Measurements from ENCODE around the gene RALGAPA2. TPM values are rescaled to one million over a fixed set of nuclear protein-coding genes. Genes with fewer than 3 reads are reported as not detected.

Gene RALGAPA2
- total RNA-seq, 4 donors from 2014 or later, result 29.4 to 78.2 (median 43.2) TPM

GRCh38 chr20:20398123-20398522, 314.3 kb downstream of the RALGAPA2 start:
- no peak for TF ChIP-seq CTCF (IDR thresholded peaks at IDR 0.05; ENCODE audit: low read depth)

DNA sequence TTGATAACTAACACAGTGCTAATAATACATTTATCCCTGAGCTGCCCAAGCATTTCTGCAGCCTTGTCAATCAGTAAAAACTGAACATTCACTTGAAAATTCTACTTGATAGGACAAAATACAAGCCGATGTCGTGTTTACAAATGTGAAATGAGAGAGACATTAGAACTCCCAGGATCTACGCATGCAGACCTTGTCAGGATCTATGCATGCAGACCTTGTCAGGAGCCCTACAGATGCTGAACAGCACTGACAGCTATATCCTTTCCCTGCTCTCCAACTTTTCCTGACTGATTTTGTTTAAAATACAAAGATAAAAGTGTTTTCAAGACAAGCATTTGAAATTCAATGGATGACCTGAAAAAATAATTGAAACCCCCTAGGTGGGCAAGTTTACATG, 315.6 kb downstream of the RALGAPA2 start:
- no peak for TF ChIP-seq CTCF (IDR thresholded peaks at IDR 0.05; ENCODE audit: low read depth)

DNA sequence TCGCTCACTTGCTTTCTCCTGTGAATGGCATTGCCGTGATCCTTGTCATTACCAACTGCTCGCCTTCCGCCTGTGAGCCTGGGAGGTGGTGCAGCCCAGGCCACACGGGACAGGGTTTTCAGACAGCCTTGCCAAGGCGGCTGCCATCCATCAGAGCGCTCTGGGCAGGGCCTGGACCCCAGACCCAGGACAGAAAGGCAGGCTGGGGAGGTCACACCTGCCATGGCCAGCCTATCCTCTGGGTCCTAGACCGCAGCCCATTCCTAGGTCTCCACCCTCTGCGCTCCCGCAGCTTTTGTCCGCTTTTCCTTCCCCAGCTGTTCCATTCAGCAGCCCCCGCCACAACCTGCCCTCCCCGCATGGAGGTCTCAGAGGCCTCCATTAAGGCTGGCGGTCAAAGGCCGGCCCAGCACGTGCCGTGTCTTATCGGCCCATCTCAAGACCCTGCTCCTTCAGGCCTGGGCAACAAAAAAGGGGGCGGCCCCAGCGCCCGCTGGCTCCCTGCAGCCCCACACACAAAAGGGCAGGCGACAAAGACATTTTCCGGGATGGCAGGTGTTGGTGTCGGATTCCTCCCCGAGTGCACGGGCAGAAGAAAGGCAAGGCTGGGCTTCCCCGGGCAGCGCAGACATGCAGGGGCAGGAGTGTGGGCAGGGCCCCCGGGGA, 316.4 kb downstream of the RALGAPA2 start:
- no peak for TF ChIP-seq CTCF (IDR thresholded peaks at IDR 0.05; ENCODE audit: low read depth)

- no peak for TF ChIP-seq CTCF (IDR thresholded peaks at IDR 0.05; ENCODE audit: low read depth)
These were observed 317.4 kb downstream of the RALGAPA2 start for GRCh38 chr20:20395087-20395486.

- TF ChIP-seq CTCF (IDR thresholded peaks at IDR 0.05; ENCODE audit: low read depth), result no peak
These were observed 319.0 kb downstream of the RALGAPA2 start for GRCh38 chr20:20393207-20394120.

DNA sequence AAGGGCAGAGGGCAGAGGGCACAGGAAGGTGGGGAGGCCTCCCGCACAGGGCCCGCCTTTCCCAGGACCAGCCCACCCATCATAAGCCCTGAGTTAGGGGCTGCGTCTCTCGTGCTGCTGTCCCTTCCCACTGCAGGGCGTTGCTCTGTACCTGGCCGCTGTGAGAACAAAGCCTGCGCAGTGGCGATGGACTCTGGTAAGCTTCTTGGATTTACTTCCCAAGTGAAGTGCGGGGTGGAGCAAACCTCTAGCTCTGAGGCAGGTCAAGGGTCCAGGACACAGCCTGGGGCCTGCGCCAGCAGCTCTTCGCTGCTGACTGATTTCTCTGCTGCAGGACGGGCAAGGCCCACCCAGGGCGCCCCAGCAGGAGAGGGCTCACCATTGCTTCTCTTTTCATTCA, 320.7 kb downstream of the RALGAPA2 start:
- TF ChIP-seq CTCF (IDR thresholded peaks at IDR 0.05; ENCODE audit: low read depth), result no peak

DNA sequence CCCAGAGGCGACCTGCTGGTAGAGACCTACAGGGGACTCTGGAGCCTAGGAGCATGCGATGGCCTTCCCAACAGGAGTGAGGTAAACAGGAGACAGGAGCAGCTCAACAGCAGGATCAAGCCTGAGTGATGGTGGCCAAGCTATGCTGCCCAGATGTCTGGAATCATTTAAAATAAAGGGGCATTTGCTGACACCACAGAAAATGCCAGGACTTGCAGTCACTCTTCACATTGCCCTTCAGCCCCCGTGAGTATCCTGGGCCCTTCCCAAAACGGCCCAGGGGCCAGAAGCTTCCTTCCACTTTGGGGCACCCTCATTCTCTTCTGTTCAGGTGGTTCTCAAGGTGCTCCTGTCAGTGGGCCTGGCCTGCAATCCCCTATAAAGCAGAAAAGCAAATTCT, 321.3 kb downstream of the RALGAPA2 start:
- TF ChIP-seq CTCF (IDR thresholded peaks at IDR 0.05; ENCODE audit: low read depth), result no peak
